ENCODE results near the gene MX1.

MX1 gene, protein sequence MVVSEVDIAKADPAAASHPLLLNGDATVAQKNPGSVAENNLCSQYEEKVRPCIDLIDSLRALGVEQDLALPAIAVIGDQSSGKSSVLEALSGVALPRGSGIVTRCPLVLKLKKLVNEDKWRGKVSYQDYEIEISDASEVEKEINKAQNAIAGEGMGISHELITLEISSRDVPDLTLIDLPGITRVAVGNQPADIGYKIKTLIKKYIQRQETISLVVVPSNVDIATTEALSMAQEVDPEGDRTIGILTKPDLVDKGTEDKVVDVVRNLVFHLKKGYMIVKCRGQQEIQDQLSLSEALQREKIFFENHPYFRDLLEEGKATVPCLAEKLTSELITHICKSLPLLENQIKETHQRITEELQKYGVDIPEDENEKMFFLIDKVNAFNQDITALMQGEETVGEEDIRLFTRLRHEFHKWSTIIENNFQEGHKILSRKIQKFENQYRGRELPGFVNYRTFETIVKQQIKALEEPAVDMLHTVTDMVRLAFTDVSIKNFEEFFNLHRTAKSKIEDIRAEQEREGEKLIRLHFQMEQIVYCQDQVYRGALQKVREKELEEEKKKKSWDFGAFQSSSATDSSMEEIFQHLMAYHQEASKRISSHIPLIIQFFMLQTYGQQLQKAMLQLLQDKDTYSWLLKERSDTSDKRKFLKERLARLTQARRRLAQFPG

DNA sequence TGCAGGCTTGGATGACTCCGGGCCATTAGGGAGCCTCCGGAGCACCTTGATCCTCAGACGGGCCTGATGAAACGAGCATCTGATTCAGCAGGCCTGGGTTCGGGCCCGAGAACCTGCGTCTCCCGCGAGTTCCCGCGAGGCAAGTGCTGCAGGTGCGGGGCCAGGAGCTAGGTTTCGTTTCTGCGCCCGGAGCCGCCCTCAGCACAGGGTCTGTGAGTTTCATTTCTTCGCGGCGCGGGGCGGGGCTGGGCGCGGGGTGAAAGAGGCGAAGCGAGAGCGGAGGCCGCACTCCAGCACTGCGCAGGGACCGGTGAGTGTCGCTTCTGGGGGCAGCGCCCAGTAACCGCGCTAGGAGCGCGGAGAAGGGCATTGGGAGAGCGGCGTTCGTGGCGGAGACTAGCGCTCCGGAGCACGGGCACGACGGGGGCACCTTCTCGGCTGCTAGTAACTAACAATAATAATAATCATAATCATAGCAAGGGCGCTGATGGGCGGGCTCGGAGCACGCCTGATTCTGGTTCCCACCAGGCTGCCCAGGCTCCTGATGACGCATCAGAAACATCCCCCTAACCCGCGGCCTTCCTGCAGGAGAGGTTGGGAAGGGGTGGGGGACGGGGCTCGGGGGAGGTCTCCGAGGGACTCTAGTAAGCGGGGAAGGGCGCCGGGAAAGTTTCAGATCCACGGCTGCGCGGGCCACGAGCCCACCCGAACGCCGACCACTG is at the start of gene MX1:
MX1 (plus strand) TSS at position 286 of the 722 bp plus-strand sequence. CDS start 5,832 bp downstream, outside the sequence.
- peak; percentile 5 for DNase-seq

DNA sequence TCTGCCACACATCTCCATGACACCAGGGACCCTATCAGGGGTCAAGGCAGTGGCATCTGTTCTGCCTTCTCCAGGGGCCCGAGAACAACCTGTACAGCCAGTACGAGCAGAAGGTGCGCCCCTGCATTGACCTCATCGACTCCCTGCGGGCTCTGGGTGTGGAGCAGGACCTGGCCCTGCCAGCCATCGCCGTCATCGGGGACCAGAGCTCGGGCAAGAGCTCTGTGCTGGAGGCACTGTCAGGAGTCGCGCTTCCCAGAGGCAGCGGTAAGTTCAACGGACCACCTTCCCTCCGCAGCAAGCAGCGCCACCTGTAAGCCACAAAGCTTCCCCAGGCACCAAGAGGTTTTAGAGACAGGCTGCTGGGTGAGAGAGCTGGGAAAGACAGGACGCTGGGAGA is 48.3 kb upstream of the MX1 start:
- no peak for DNase-seq

DNA sequence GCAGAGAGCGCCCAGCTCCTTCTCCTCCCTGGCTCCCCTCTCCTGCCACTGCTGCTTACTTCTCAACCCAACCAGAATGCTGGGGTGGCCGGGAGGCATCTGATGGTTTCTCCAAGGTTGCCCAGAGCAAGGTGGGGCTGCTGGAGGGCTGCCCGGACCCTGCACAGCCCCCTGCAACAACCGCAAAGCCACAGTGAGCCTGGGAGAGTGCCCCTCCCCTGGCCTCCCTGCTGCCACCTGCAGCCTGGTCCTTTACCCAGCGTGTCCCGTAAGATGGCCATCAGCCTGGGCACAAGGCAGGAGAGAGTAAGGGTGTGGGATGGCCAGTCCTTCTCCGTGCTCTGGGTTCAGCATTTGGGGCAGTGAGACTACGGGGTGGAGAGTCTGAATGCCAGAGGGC is 47.2 kb upstream of the MX1 start:
- no peak for DNase-seq

DNA sequence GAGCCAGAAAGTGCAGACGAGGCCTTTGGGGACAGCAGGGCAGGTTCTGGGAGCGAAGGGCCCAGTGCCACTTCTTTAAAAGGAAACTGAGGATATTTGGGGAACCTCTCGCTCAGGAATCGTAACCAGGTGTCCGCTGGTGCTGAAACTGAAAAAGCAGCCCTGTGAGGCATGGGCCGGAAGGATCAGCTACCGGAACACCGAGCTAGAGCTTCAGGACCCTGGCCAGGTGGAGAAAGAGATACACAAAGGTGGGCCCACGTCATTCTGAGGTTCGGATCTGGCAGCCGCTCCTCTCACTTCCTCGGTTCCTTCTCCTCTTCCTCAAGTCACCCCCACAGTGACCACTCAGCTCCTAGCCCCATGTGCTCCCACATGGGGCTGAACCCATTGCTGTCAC is 46.1 kb upstream of the MX1 start:
- no peak for DNase-seq

DNA sequence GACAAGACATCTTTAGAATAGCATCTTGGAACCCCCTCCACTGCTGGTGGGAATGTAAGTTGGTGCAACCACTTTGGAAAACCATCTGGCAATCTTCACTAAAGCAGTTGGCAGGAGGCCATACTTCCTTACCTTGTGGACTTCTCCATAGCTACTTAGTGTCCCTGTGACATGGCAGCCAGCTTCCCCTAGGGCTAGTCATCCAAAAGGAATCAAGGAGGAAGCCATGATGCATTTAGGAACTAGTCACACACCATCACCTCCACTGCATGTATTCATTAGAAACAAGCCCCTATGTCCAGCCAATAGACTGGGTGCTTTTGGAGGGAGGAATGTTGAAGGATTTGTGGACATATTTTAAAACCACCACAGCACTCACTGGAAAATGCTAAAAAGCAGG is 44.3 kb upstream of the MX1 start:
- no peak for DNase-seq

DNA sequence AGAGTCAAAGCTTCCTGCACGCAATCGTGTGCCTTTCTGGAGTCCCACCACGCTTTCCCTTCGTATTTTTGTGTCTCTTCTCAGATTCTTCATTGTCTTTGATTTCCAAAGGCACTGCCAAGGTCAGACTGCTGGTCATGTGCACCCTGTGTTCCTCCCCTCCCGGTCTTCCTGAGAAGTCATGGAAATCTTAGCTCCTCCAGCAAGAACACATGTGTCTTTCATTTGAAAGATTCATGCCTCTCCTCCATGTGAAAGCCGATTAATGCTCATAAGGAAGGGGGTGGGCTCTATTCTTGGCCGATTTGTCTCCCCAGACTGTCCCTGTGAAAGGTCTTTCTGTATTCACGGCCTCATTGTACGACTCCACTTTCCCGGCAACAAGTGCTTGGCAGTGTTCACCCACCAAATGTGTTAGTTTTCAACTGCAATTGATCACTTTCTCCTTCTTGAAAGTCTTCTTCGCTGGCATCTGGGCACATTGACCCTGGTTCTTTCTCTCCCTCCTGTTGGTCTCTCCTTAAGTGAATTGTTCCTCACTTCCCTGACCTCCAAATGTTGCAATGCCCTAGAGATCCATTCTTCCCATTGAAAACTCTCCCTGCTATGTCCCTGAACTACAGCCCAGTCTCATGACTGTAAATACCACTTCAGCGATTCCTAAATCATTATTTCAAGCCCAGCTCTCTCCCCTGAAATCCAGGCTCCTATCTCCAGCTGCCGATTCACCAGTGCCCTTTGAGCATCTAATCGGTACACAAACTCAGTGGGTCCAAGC is 38.8 kb upstream of the MX1 start:
- no peak for DNase-seq

DNA sequence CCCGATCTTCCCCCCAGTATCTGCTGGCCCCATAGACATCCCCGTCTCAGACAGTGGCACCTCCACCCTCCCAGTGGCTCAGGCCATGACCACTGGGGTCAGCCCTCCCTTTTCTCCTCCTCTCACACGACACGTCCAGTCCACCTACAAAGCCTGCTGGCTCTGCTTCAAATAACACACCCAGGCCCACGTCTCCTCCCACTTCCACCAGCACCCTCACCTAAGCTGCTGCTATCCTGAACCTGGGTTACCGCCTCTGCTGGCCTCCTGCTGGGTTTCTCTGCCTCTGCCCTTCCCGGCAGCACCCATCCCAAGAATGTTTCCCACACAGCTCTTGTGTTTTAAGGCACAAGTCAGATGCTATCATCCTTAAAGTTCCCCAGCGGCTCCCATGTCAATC is 38.2 kb upstream of the MX1 start:
- no peak for DNase-seq

DNA sequence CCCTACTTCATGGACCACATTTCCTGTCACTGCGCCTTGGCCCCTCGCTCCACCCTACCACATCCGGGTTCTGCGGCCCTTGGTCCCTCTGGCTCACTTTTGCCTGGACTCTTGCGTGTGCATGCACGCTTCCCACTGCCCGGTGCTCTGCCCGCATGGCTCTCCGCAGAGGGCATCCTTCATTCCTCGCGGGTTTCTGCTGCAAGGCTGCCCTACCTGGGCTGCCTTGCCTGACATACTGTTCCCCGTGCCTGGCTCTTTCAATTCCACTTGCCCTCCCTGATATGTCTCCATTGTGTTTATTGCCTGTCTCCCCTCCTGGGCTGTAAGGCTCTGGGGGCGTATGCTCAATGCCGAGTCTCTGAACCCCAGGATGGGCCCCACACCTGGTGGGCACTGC is 37.8 kb upstream of the MX1 start:
- DNase-seq, result no peak

DNA sequence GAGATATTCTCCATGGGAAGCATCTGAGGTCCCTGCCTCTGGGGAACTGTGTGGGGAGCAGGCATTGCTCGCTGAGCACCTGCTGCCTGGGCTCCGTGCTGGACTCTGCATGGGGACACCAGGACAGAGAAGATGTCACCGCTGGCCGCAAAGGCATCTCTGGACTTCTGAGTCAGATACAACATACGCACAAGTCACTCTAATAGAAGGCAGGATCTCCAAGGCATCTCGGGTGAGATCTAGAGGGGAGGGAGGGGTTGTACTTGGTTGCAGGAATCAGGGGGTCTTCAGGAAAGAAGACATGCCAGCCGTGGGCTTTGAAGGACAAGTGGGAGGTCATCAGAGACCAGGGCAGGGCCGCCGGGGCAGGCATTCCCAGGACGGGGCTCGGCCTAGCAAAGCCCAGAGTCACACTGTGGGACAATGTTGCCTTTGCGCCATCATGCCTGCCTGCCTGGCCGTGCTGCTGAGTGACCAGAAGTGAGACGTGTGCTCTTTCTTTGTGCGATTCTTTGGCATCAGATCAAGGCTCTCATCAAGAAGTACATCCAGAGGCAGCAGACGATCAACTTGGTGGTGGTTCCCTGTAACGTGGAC is 35.9 kb upstream of the MX1 start:
- no peak for DNase-seq

DNA sequence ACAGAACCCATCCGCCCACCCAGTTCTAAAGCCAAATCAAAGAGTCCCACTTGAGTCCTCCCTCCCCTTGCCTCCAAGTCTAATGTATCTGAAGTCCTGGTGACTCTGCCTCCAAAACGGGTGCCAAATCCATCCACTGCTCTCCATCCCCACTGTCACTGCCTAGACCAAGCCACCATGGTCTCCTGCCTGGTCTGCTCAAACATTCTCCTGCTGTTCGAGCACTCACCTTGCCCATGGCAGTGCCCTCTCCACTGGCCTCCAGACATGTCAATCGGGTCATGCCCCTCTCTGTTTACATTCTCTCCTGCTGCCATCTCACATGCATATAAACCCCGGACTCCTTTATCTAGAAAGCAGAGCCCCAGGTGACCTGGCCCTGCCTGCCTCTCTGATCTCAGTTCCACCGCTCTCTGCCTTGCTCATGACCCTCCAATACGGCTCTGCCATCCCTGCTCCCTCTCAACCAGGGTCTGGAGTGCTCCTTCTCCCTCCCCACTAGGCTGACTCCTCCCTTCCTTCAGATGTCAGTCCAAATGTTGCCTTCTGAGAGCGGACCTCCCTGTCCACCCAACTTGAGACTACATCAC is 32.1 kb upstream of the MX1 start:
- no peak for DNase-seq

DNA sequence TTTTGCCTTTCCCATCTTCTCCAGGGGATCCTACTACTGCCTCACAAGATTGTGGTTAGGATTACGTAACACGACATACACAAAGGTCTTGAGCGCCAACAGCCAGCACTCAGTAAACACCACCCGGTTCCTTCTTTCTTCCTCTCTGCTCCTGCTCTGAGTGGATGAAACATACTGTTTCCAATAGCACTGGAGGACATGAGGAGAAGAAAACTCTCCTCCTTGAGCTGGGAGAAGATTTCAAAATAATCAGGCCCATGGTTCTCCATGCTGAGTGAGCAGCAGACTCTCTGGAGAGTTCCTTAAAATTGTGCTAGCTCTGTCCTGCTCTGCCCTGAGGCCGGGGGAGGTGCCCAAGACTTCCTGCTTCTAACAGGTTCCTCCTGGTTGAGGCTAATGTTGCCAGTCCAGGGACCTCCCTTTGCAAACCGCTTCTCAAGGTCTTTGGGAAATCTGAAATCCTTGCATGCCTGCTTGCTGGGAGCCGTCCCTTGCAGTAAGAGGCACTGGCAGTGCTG is 29.4 kb upstream of the MX1 start:
- DNase-seq, result no peak

DNA sequence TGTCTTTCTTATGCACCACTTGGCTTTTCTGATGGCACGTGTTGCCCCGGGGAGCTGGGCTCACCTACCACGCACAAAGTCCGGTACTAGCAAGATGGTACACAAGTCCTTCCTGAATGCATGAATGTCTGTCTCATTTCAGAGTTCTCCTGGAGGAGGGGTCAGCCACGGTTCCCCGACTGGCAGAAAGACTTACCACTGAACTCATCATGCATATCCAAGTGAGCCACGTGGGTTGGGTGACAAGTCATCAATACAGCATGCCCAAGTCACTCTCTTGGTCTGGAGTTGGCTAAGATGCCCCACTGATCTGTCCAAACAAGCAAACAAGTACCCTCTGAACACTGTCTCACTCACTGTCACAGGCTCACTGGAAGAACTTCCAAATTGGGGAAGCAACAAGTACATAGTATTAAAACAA is 28.6 kb upstream of the MX1 start:
- no peak for DNase-seq

DNA sequence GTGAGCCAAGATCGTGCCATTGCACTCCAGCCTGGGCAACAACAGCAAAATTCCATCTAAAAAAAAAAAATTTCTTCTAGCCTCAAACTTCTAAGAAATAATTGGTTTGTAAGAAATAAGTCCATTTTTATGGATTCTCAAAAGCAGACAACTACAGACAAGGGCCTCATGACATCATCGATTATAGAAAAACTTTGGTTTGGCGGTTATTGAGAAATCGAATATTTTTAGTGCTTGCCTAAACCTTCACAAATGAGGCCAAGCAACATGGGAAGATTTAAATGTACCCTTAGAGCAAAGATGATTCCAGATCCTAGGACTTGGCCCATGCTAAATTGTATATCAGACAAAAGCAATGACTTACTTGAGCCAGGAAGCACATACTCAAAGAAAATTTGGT is 27.8 kb upstream of the MX1 start:
- DNase-seq, result no peak

DNA sequence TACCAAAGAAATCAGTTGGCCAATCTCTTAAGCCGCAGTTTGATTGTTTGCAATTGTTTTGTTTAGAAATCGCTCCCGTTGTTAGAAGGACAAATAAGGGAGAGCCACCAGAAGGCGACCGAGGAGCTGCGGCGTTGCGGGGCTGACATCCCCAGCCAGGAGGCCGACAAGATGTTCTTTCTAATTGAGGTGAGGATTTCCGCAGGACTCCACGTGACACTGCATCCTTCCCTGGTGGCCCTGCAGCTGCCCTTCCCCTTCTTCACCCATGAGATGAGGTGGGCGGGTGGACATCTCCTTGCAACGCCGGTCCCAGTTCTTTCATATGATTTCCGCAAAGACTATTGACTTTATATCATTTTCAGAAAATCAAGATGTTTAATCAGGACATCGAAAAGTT is 27.2 kb upstream of the MX1 start:
- DNase-seq, result no peak

DNA sequence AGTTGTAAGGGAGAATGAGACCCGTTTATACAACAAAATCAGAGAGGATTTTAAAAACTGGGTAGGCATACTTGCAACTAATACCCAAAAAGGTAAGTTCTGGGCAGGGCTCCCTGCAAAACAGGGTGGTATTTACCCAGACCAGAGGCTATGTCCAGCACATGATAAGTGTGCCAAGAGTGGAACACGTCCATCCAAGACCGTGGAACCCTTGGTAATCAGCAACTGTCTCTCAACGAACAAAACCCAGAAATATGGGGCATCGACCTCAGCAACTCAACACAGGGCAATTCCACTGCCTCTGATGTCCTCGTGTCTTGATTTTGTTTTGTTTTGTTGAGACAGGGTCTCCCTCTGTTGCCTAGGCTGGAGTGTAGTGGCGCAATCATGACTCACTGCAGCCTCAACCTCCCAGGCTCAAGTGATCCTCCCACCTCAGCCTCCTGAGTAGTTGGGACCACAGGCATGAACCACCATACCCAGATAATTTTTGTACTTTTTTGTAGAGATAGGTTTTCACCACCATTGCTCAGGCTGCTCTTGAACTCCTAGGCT is 26.7 kb upstream of the MX1 start:
- no peak for DNase-seq

DNA sequence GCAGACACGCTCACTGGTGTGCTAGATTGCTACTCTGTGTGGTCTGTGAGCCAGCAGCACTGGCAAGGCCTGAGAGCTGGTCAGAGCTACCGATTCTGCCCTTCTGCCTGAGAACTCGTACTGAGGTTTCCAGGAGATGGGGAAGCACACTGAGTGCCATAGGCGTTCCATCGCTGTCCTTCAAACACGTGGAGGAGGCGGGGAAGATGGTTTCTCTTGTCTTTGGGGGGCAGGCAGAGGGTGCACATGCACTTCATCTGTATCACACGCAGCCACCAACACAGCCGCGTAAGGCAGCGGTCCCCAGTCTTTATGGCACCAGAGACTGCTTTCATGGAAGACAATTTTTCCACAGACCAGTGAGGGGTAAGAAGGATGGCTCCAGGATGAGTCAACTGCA is 23.8 kb upstream of the MX1 start:
- DNase-seq, result no peak

DNA sequence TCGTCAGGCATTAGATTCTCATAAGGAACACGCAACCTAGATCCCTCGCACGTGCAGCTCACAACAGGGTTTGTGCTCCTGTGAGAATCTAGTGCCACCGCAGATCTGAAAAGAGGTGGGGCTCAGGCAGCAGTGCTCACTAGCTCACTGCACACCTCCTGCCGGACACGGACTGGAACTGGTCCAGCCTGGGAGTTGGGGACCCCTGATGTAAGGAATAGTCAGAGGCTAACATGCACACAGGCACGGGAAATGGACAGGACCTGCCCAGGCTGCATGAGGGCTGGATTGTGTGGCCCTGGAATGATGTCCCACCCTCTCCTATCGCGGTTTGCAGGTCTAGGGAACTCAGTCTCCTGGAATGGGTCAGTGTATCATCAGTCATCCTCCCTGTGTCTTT is 23.2 kb upstream of the MX1 start:
- DNase-seq, result no peak

DNA sequence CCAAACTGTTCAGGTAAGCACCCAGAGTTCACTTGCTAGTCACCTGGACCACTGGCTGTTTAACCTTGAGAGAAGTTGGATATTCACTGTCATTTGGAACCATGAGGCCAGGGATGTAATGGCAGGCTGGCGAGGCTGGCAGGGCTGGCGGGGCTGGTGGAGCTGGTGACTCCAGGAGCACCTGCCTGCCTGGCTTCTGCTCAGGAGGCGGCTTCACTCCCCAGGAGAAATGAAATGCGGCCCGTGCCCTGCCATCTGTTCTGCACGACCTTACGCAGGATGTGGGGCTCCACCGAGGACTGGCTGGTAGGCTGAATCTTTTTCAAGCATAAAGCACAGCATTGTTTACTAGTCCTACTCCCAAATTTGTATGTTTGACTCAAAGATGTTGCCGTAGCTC is 22.7 kb upstream of the MX1 start:
- no peak for DNase-seq

DNA sequence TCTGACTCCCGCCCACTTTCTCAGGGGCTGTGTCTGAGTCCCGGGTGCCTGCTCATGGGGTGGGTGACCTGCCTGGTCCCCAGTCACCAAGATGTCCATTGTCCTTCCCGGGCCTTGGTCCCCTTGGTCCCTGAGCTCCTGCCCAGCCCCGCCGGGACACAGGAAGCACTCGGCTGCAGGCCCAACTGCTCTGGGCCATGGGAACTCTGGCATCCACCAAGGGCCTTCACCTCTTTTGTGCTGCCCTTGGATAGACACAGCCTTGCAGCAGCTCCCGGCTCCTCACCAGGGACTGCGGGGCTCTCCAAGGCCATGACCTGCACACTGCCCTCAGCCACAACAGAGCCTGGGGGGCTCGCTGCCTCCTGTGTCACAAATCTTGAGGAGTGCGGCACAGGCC is 22.1 kb upstream of the MX1 start:
- DNase-seq, result no peak

DNA sequence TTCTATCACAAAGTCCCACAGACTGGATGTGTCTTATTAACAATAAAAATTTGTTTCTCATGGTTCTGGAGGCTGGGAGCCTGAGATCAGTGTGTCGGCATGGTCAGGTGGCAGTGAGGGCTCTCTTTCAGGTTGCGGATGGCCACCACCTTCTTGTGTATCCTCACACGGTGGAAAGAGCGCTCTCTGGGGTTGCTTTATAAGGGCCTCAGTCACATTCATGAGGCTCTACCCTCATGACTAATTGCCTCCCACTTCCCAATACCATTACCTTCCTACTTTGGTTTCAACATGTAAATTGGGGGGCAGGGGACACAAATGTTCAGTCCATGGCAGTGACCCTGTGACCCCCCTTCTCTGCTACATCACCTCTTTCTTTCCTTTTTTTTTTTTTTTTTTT is 20.7 kb upstream of the MX1 start:
- no peak for DNase-seq

DNA sequence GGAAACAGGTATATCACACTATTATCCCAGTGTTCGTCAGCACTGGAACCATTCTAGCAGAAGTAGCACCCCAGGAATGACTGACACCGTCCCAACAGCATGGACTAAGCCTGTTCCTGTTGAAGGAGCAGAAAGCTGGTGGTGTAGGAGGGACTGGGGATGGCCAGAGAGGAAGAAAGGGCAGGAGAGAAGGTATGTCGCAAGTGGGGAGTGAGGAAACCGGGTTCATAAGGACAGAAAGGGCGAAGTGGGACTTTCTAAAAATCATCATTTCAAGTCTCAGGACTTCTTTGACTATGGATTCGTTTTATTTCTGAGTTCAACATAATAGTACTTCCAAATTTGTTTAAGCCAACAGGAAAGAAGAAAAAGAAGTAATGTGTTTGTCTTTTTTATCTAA is 19.7 kb upstream of the MX1 start:
- no peak for DNase-seq
